ENCODE data around the gene LYRM4. TPM values are rescaled to one million over a fixed set of nuclear protein-coding genes. Genes with fewer than 3 reads are reported as not detected.

LYRM4 gene
- total and polyA plus RNA-seq, 2 donors (not counting 1 experiment from before 2014, with no cell fraction given), result 14.5 to 31.9 TPM

DNA sequence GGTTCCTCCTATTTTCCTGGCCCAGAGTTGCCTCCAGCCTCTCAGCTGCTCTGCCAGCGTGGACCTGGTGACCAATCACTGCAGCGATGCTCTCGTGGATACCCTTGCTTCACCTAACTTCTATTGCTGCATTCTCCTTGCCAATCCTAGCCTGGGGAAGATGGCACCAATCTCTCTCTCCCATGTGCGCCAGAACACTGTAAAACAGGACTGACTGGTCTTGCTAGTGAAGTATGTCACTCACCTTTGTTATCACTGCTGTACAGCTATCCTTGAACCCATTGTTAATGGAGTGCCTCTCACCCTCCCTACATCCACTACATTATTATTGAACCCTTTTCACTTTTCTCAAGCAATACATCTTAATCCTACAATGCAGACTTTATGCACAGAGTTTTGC is 80.1 kb downstream of the LYRM4 start:
- H3K9ac ChIP-seq (ENCODE audit: insufficient read depth, low read length), result no peak overlapping the region
- H3K4me1 ChIP-seq (ENCODE audit: control insufficient read depth, extremely low read depth, insufficient read depth, low read length), result no peaks in the 10 kb centered on the region
- no peaks in the 10 kb centered on the region for H3K9me3 ChIP-seq (ENCODE audit: control insufficient read depth, insufficient read depth, low read depth, low read length)
- peaks cover 2% of the 10 kb centered on the region for H4K20me1 ChIP-seq (ENCODE audit: control insufficient read depth, extremely low read depth, insufficient read depth, low read length)
- no peak overlapping the region for H2AFZ ChIP-seq (ENCODE audit: low read length)
- H3K27me3 ChIP-seq (ENCODE audit: control insufficient read depth, insufficient read depth, low read length), result no peaks in the 10 kb centered on the region
- no peak for DNase-seq (ENCODE audit: low read depth in 2 of 2)
- no peak overlapping the region for H3K27ac ChIP-seq (ENCODE audit: insufficient read depth, low read length)
- TF ChIP-seq EZH2 (IDR thresholded peaks at IDR 0.05; ENCODE audit: low read length, missing control alignments), result no peak
- TF ChIP-seq, protein P1, sequence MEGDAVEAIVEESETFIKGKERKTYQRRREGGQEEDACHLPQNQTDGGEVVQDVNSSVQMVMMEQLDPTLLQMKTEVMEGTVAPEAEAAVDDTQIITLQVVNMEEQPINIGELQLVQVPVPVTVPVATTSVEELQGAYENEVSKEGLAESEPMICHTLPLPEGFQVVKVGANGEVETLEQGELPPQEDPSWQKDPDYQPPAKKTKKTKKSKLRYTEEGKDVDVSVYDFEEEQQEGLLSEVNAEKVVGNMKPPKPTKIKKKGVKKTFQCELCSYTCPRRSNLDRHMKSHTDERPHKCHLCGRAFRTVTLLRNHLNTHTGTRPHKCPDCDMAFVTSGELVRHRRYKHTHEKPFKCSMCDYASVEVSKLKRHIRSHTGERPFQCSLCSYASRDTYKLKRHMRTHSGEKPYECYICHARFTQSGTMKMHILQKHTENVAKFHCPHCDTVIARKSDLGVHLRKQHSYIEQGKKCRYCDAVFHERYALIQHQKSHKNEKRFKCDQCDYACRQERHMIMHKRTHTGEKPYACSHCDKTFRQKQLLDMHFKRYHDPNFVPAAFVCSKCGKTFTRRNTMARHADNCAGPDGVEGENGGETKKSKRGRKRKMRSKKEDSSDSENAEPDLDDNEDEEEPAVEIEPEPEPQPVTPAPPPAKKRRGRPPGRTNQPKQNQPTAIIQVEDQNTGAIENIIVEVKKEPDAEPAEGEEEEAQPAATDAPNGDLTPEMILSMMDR (conservative IDR thresholded peaks at IDR 0.05 in 1 of 2, IDR thresholded peaks at IDR 0.05 in 1 of 2; ENCODE audit: low read depth in 1 of 2, low read length in 2 of 2), result no peak
- H3K4me2 ChIP-seq (ENCODE audit: extremely low read depth, insufficient read depth, low read length), result no peak overlapping the region
- H3K36me3 ChIP-seq (ENCODE audit: control insufficient read depth, insufficient read depth, low read length), result no peaks in the 10 kb centered on the region
- no peak overlapping the region for H3K4me3 ChIP-seq (replicated peaks in 1 of 4; ENCODE audit: control extremely low read depth in 1 of 4, insufficient read depth in 1 of 4, low read depth in 3 of 4, low read length in 4 of 4)
- no peaks in the 10 kb centered on the region for H3K79me2 ChIP-seq (ENCODE audit: control insufficient read depth, insufficient read depth, low read length)

DNA sequence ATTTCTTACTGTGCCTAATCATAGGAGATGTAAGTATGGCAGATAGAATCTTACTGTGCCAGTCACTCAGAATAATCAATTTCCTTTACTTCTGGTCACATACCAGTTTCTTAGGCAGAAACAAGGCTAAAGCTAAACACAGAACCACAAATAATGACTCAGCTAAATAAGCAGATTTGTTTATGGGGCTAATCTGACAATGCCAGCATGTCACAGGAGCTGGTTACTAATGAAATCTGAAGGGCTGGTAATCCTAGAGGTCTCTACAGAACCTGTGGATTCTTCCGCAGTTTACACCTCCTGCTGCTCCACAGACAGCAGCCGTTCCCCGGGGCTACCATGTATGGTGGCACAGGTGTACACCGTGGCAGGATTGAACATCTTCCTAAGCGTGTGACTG is 80.8 kb downstream of the LYRM4 start:
- Histone ChIP-seq H3K4me3 (replicated peaks in 1 of 4; ENCODE audit: control extremely low read depth in 1 of 4, insufficient read depth in 1 of 4, low read depth in 3 of 4, low read length in 4 of 4) (no peak overlapping the region), H2AFZ (ENCODE audit: low read length) (no peak overlapping the region), H3K27ac (ENCODE audit: insufficient read depth, low read length) (no peak overlapping the region), H3K4me2 (ENCODE audit: extremely low read depth, insufficient read depth, low read length) (no peak overlapping the region), H3K9ac (ENCODE audit: insufficient read depth, low read length) (no peak overlapping the region), H3K79me2 (ENCODE audit: control insufficient read depth, insufficient read depth, low read length) (no peaks in the 10 kb centered on the region), H3K9me3 (ENCODE audit: control insufficient read depth, insufficient read depth, low read depth, low read length) (no peaks in the 10 kb centered on the region), H3K4me1 (ENCODE audit: control insufficient read depth, extremely low read depth, insufficient read depth, low read length) (no peaks in the 10 kb centered on the region), H4K20me1 (ENCODE audit: control insufficient read depth, extremely low read depth, insufficient read depth, low read length) (peaks cover 2% of the 10 kb centered on the region), H3K27me3 (ENCODE audit: control insufficient read depth, insufficient read depth, low read length) (no peaks in the 10 kb centered on the region), H3K36me3 (ENCODE audit: control insufficient read depth, insufficient read depth, low read length) (no peaks in the 10 kb centered on the region)
- no peak for DNase-seq (ENCODE audit: low read depth in 2 of 2)
- TF ChIP-seq EZH2 (IDR thresholded peaks at IDR 0.05; ENCODE audit: low read length, missing control alignments), result no peak
- TF ChIP-seq, protein P1 (conservative IDR thresholded peaks at IDR 0.05 in 1 of 2, IDR thresholded peaks at IDR 0.05 in 1 of 2; ENCODE audit: low read depth in 1 of 2, low read length in 2 of 2), result no peak

DNA sequence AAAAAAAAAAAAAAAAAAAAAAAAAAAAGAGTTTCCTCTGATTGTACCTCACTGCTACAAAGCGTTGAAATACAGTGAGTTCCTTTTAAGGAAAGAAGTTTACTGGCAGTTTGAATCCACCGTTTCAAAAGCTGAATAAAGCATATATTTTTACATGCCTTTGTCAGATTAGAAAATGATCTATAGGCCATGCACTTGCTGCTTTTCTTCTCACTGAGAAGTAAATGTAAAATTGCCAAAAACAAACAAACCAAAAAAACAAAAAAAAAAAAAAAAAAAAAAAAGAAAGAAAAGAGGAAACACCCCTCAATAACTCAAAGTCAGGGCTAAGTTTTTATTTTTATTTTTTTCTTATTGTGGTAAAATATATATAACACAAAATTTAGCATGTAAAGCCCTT is 81.9 kb downstream of the LYRM4 start:
- Histone ChIP-seq H3K9ac (ENCODE audit: insufficient read depth, low read length) (no peak overlapping the region), H3K79me2 (ENCODE audit: control insufficient read depth, insufficient read depth, low read length) (no peaks in the 10 kb centered on the region), H3K36me3 (ENCODE audit: control insufficient read depth, insufficient read depth, low read length) (no peaks in the 10 kb centered on the region), H3K27ac (ENCODE audit: insufficient read depth, low read length) (no peak overlapping the region), H2AFZ (ENCODE audit: low read length) (no peak overlapping the region), H3K27me3 (ENCODE audit: control insufficient read depth, insufficient read depth, low read length) (no peaks in the 10 kb centered on the region), H3K4me3 (replicated peaks in 1 of 4; ENCODE audit: control extremely low read depth in 1 of 4, insufficient read depth in 1 of 4, low read depth in 3 of 4, low read length in 4 of 4) (no peak overlapping the region), H3K4me1 (ENCODE audit: control insufficient read depth, extremely low read depth, insufficient read depth, low read length) (no peaks in the 10 kb centered on the region), H3K4me2 (ENCODE audit: extremely low read depth, insufficient read depth, low read length) (no peak overlapping the region), H3K9me3 (ENCODE audit: control insufficient read depth, insufficient read depth, low read depth, low read length) (no peaks in the 10 kb centered on the region), H4K20me1 (ENCODE audit: control insufficient read depth, extremely low read depth, insufficient read depth, low read length) (peaks cover 2% of the 10 kb centered on the region)
- DNase-seq (ENCODE audit: low read depth in 2 of 2), result no peak
- TF ChIP-seq EZH2 (IDR thresholded peaks at IDR 0.05; ENCODE audit: low read length, missing control alignments), result no peak
- TF ChIP-seq, protein P1 (conservative IDR thresholded peaks at IDR 0.05 in 1 of 2, IDR thresholded peaks at IDR 0.05 in 1 of 2; ENCODE audit: low read depth in 1 of 2, low read length in 2 of 2), result no peak
